Omental fat pad (tissue), 4 donors: ENCODE measurements around the gene PKP4. TPM values are rescaled to one million over a fixed set of nuclear protein-coding genes. Genes with fewer than 3 reads are reported as not detected.
"Not testable (repeated sequence)": the region's sequence is repeated elsewhere in the genome, so short reads cannot be mapped to it uniquely, and the experiment has no call there.

ENCODE experiments used
- ATAC-seq: fragments of 150-250 bp; one replicate; pipeline ENCODE4 v1.9.1; 2016; ENCODE audit warnings: mild to moderate bottlenecking, moderate library complexity; ENCODE audit not compliant: low FRiP score
- DNase-seq: peaks from one replicate; pipeline ENCODE4 v3.0.0-alpha.2; 2019; ENCODE audit warnings: low spot score
- total RNA-seq, 4 donors: library from RNA; depleted of rRNA; stranded (reverse); fragments of >200 nt; gene quantifications; one replicate each; pipeline ENCODE4 v1.1.0, GENCODE V29; 2016
- TF ChIP-seq, protein P1 (sequence below), 3 donors: fragments of 450-650 bp; IDR thresholded peaks; one replicate each; pipeline ENCODE4 v1.5.1; 2016 to 2017; ENCODE audit warnings: antibody characterized with exemption in 3 of 3, mild to moderate bottlenecking in 3 of 3, moderate library complexity in 2 of 3

PKP4 gene
- total RNA-seq, 4 donors from 2014 or later: 25.8 to 96.9 (median 56.2) TPM

DNA sequence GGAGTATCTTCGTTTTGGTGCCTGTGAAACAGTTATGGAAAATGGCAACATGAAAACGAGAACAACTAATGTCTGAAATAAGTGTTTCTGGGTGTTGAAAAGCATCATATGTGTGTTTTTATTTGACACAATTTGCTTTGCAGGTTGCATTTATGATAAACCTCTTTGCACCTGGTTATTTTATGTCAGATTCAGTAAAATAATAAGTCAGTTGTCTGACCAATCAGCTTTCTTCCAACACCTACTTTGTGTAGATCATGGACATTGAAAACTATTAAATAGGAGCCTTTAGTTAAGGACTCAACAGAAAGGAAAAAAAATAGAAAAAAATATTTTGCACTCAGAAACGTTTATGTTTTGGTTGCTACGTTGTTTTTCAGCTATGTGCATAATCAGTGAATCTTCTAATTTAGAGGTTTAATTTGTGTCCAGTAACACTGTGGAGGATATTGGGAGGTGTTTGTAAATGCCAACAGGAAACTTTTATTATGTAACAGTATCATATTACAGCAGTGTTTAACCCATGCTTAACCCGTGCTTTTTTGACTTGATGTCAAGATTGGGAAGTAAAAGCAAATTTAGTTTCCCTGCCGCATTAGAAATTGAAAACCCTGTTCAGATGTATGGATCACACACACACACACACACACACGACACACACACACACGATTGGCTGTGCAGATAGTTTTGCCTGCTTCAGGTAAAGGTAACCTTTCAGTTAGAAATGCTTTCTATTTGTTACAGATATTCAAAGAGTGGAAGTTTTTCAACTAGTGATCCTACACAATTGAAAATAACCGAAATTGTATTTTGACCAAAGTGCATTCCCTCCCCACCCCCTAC, 2.6 kb downstream of the PKP4 start:
- TF ChIP-seq, protein P1, sequence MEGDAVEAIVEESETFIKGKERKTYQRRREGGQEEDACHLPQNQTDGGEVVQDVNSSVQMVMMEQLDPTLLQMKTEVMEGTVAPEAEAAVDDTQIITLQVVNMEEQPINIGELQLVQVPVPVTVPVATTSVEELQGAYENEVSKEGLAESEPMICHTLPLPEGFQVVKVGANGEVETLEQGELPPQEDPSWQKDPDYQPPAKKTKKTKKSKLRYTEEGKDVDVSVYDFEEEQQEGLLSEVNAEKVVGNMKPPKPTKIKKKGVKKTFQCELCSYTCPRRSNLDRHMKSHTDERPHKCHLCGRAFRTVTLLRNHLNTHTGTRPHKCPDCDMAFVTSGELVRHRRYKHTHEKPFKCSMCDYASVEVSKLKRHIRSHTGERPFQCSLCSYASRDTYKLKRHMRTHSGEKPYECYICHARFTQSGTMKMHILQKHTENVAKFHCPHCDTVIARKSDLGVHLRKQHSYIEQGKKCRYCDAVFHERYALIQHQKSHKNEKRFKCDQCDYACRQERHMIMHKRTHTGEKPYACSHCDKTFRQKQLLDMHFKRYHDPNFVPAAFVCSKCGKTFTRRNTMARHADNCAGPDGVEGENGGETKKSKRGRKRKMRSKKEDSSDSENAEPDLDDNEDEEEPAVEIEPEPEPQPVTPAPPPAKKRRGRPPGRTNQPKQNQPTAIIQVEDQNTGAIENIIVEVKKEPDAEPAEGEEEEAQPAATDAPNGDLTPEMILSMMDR (IDR thresholded peaks at IDR 0.05): no peak
- ATAC-seq (no peak), DNase-seq (no peak)

DNA sequence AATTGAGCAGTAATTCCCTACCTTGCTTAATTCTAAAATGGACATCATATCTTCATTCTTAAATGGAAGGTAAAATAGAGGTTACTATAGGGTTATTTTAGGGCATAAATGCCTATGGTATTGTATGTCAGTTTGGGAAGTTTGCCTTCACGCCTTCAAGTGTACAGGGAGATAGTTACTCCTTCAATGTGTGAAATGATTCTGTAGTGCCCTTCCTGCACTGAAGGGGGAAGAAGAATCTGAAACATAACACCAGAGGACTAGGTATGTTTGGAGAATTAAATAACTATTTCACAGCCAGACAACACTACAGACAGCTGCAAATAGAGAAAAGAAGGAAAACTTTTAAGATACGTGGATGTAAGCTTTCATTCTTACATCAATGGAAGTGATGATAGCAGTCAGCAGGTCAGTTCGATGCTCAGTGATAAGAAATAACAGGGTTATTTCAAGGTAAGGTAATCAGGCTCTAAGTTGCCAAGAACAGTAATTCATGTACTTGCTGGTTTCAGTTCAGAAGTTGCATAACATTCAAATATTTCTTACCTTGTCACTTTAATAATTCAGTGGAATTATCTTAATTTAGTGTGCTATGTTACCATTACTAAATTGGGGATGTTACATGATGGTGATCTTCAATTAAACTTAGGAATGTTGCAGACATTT, 4.0 kb downstream of the PKP4 start:
- TF ChIP-seq, protein P1 (IDR thresholded peaks at IDR 0.05): no peak
- DNase-seq: no peak
- no peak for ATAC-seq

DNA sequence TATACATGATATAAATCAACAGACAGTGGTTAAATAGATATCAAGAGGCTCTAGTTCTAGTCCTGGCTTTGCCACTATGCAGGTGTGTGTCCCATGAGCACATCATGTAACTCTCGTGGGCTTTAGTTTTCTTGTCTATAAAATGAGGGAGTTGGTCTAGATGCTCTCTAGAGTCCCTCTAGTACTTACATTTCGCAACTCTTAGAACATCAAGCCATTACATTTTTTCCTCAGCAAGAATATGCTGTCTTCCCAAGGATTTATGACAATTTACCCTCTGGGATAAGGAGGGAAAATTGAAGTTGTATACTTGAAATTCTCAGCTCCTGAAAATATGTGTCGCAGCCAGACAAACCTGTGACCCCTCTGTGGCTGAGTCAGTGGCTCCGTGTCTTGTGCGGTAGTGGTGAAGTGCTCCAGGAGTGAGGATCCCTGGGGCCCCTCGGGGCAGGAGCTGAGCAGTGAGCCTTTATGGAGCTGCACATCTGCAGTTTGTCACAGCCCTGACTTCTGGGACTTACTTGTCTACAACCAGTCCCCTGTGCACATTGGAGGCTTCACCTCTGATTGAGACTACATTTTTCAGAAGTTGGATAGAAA, 6.8 kb downstream of the PKP4 start:
- no peak for DNase-seq
- TF ChIP-seq, protein P1 (IDR thresholded peaks at IDR 0.05): no peak
- no peak for ATAC-seq

DNA sequence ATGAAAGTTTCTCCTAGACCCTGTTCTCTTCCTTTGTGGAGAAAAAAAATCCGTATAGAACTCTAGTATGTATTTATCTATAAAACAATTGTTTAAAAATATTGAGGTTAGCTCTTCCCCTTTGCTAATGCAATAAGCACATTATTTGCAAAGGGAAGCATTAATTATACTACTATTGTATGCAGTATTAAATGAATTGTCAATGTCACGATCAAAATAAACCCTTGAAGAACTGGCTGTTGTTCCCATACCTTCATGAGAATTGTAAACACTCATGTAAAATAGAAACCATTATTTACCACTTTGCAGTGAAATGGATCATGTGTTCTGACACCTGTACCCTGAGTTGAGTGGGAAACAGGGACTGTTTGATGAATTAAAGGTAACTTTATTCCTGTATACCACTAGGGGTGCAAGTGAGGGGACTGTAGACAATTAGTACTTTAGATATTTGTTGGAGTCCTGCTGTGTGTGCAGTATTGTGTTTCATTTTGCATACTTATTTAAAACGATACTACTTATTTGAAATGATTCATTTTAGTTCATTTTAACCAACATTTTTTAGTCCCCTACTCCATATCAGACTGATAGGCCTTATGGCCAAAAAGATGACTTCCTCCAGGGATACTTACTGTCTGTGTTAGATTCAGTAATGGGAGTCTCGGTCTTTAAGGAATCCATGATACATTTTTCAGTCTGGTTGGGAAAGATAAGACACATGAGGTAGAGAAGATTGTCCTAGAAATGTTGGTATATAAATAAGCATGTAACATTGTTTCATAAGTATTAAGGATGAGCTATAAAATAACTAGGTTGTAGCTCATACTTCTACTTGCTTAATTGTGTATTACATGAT, 7.9 kb downstream of the PKP4 start:
- DNase-seq: no peak
- TF ChIP-seq, protein P1 (IDR thresholded peaks at IDR 0.05): no peak
- ATAC-seq: no peak

DNA sequence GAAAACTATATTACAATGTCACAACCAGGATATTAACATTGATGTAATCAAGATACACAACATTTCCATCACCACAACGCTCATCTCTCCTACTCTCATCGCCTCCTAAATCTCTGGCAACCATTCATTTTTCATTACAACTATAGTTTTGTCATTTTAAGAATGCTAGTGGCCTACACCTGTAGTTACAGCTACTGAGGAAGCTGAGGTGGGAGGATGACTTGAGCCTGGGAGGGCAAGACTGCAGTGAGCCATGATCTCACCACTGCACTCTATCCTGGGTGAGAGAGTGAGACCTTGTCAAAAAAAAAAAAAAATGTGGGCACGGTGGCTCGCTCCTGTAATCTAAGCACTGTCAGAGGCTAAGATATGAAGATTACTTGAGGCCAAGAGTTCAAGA, 10.5 kb downstream of the PKP4 start:
- DNase-seq (no peak), ATAC-seq (no peak)
- TF ChIP-seq, protein P1 (IDR thresholded peaks at IDR 0.05): no peak

DNA sequence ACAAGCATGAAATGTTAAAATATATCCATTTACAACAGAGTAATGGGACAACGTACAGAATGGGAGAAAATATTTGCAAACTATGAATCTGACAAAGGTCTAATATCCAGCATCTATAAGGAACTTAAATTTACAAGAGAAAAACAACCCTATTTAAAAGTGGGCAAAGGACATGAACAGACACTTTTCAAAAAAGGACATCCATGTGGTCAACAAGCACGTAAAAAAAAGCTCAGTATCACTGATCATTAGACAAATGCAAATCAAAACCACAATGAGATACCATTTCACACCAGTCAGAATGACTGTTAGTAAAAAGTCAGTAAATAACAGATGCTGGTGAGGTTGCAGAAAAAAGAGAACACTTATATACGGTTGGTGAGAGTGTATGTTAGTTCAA, 16.1 kb downstream of the PKP4 start:
- ATAC-seq, DNase-seq: not testable (repeated sequence)

DNA sequence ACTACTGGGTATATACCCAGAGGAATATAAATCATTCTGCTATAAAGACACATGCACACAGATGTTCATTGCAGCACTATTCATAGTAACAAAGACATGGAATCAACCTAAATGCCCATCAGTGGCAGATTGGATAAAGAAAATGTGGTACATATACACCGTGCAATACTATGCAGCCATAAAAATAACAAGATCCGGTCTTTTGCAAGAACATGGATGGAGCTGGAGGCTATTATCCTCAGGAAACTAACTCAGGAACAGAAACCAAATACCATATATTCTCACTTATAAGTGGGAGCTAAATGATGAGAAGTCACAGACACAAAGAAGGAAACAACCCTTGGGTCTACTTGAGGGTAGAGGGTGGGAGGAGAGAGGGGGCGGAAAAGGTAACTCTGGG, 16.5 kb downstream of the PKP4 start:
- not testable (repeated sequence) for ATAC-seq, DNase-seq
